H9 (cell line): ENCODE results near the gene PBX1. TPM values are rescaled to one million over a fixed set of nuclear protein-coding genes. Genes with fewer than 3 reads are reported as not detected.

ENCODE experiments used
- DNase-seq: peaks from one replicate; pipeline ENCODE4 v3.0.0-alpha.2; 2017
- H2AFZ ChIP-seq: one replicate; pipeline ENCODE4 v1.6.1; 2013; ENCODE audit warnings: mild to moderate bottlenecking, low read length, control low read depth, moderate library complexity
- H2AK5ac ChIP-seq: 2 replicates; pipeline ENCODE4 v1.6.1; 2013; ENCODE audit warnings: low read length, control low read depth, mixed read lengths; ENCODE audit not compliant: insufficient read length
- H2BK120ac ChIP-seq: one replicate; pipeline ENCODE4 v1.6.1; 2013; ENCODE audit warnings: low read depth, mild to moderate bottlenecking, low read length, control low read depth, inconsistent platforms; ENCODE audit not compliant: poor library complexity, severe bottlenecking
- H2BK12ac ChIP-seq: 2 replicates; pipeline ENCODE4 v1.6.1; 2013; ENCODE audit warnings: low read length, control low read depth, mixed read lengths, low read depth; ENCODE audit not compliant: insufficient read length
- H2BK15ac ChIP-seq: 2 replicates; pipeline ENCODE4 v1.6.1; 2013; ENCODE audit warnings: low read depth, low read length, control low read depth
- H2BK20ac ChIP-seq: one replicate; pipeline ENCODE4 v1.6.1; 2013; ENCODE audit warnings: low read depth, mild to moderate bottlenecking, low read length, control low read depth, inconsistent platforms; ENCODE audit not compliant: poor library complexity, severe bottlenecking
- H2BK5ac ChIP-seq: 2 replicates; pipeline ENCODE4 v1.6.1; 2013; ENCODE audit warnings: low read length, control low read depth, mixed read lengths; ENCODE audit not compliant: insufficient read length
- H3K14ac ChIP-seq: 2 replicates; pipeline ENCODE4 v1.6.1; 2013; ENCODE audit warnings: low read length, control low read depth; ENCODE audit not compliant: insufficient read depth
- H3K18ac ChIP-seq: 2 replicates; pipeline ENCODE4 v1.6.1; 2013; ENCODE audit warnings: low read depth, mild to moderate bottlenecking, mixed read lengths, low read length, control low read depth; ENCODE audit not compliant: insufficient read length
- H3K23ac ChIP-seq: 2 replicates; pipeline ENCODE4 v1.6.1; 2013; ENCODE audit warnings: low read length, control low read depth, mixed read lengths, low read depth; ENCODE audit not compliant: insufficient read length
- H3K23me2 ChIP-seq: 2 replicates; pipeline ENCODE4 v1.6.1; 2013; ENCODE audit warnings: low read depth, mild to moderate bottlenecking, mixed read lengths, low read length, control low read depth; ENCODE audit not compliant: insufficient read length, poor library complexity, severe bottlenecking
- H3K27ac ChIP-seq: 2 replicates; pipeline ENCODE4 v1.5.1; 2013; ENCODE audit warnings: low read length, control low read depth, mixed read lengths, low read depth; ENCODE audit not compliant: insufficient read length
- H3K27me3 ChIP-seq: 2 replicates; pipeline ENCODE4 v1.6.1; 2013; ENCODE audit warnings: low read length, control low read depth, inconsistent platforms; ENCODE audit not compliant: insufficient read depth
- H3K4ac ChIP-seq: 2 replicates; pipeline ENCODE4 v1.6.1; 2013; ENCODE audit warnings: low read depth, mild to moderate bottlenecking, control low read depth, inconsistent platforms, low read length, moderate library complexity
- H3K4me1 ChIP-seq: 2 replicates; pipeline ENCODE4 v1.6.1; 2013; ENCODE audit warnings: low read length, control low read depth, inconsistent platforms; ENCODE audit not compliant: insufficient read depth
- H3K4me2 ChIP-seq: 2 replicates; pipeline ENCODE4 v1.6.1; 2013; ENCODE audit warnings: low read length, control low read depth, mixed read lengths; ENCODE audit not compliant: insufficient read length, insufficient read depth
- H3K56ac ChIP-seq: 2 replicates; pipeline ENCODE4 v1.6.1; 2013; ENCODE audit warnings: low read depth, mild to moderate bottlenecking, mixed read lengths, low read length, control low read depth; ENCODE audit not compliant: insufficient read length
- H3K79me1 ChIP-seq: 2 replicates; pipeline ENCODE4 v1.6.1; 2013; ENCODE audit warnings: low read depth, mild to moderate bottlenecking, moderate library complexity, low read length, control low read depth, inconsistent platforms; ENCODE audit not compliant: insufficient read depth, poor library complexity, severe bottlenecking
- H3K79me2 ChIP-seq: 2 replicates; pipeline ENCODE4 v1.6.1; 2013; ENCODE audit warnings: low read length, control low read depth, inconsistent platforms; ENCODE audit not compliant: insufficient read depth
- H3K9ac ChIP-seq: 2 replicates; pipeline ENCODE4 v1.6.1; 2013; ENCODE audit warnings: low read length, control low read depth, mixed read lengths; ENCODE audit not compliant: insufficient read length; ENCODE audit errors: extremely low read depth
- H3K9me3 ChIP-seq: one replicate; pipeline ENCODE4 v1.6.1; 2013; ENCODE audit warnings: low read depth, low read length, inconsistent platforms; ENCODE audit not compliant: control insufficient read depth
- H3T11ph ChIP-seq: one replicate; pipeline ENCODE4 v1.6.1; 2013; ENCODE audit warnings: mild to moderate bottlenecking, low read length, control low read depth, inconsistent platforms
- H4K20me1 ChIP-seq: one replicate; pipeline ENCODE4 v1.6.1; 2013; ENCODE audit not compliant: control insufficient read depth, insufficient read length, insufficient read depth
- H4K5ac ChIP-seq: 2 replicates; pipeline ENCODE4 v1.6.1; 2013; ENCODE audit warnings: low read depth, mild to moderate bottlenecking, mixed read lengths, low read length, control low read depth; ENCODE audit not compliant: insufficient read length
- H4K8ac ChIP-seq: replicated peaks from 2 replicates; pipeline ENCODE4 v1.6.1; 2013; ENCODE audit warnings: low read length, control low read depth, mixed read lengths, low read depth; ENCODE audit not compliant: insufficient read length
- H4K91ac ChIP-seq: 2 replicates; pipeline ENCODE4 v1.6.1; 2013; ENCODE audit warnings: low read depth, mild to moderate bottlenecking, moderate library complexity, mixed read lengths, low read length, control low read depth; ENCODE audit not compliant: insufficient read length
- H3K27ac Mint-ChIP-seq, 3 experiments: 2 replicates in 2 of 3; 3 replicates in 1 of 3; pipeline ENCODE4 v1.8.0; 2020 to 2021; ENCODE audit warnings: mixed read lengths in 3 of 3, mild to moderate bottlenecking in 1 of 3, moderate library complexity in 1 of 3
- H3K27me3 Mint-ChIP-seq: 2 replicates; pipeline ENCODE4 v1.8.0; 2021; ENCODE audit warnings: low read depth, mild to moderate bottlenecking, moderate library complexity, mixed read lengths
- H3K36me3 Mint-ChIP-seq, 3 experiments: 2 replicates in 2 of 3; 3 replicates in 1 of 3; pipeline ENCODE4 v1.8.0; 2020 to 2021; ENCODE audit warnings: low read depth in 3 of 3, mixed read lengths in 3 of 3; ENCODE audit not compliant: insufficient read depth in 1 of 3
- H3K4me1 Mint-ChIP-seq, 2 experiments: 2 replicates each; pipeline ENCODE4 v1.8.0; 2020; ENCODE audit warnings: mixed read lengths in 2 of 2
- H3K4me3 Mint-ChIP-seq, 2 experiments: 2 replicates in 1 of 2; 3 replicates in 1 of 2; pipeline ENCODE4 v1.8.0; 2020 to 2021; ENCODE audit warnings: mild to moderate bottlenecking in 2 of 2, mixed read lengths in 2 of 2, moderate library complexity in 1 of 2
- H3K9me3 Mint-ChIP-seq, 2 experiments: 2 replicates in 1 of 2; 3 replicates in 1 of 2; pipeline ENCODE4 v1.8.0; 2020; ENCODE audit warnings: mild to moderate bottlenecking in 2 of 2, mixed read lengths in 2 of 2, moderate library complexity in 1 of 2
- WGBS: extraction: QIAGEN DNeasy Blood & Tissue Kit; methylation state at CpG from one replicate; pipeline ENCODE4 v1.1.7; 2013; ENCODE audit warnings: missing lambda C conversion rate, low lambda C conversion rate, mixed read lengths; ENCODE audit not compliant: insufficient read length; ENCODE audit errors: extremely low coverage; 5-methylcytosine and 5-hydroxymethylcytosine counted together
- total RNA-seq: library from RNA; stranded (reverse); gene quantifications from 2 replicates; pipeline ENCODE4 v1.2.1, GENCODE V29; 2021
- TF ChIP-seq, protein P1 (sequence below): fragments of 200-600 bp; sonication (generic); conservative IDR thresholded peaks from 3 replicates; pipeline ENCODE4 v1.8.0; 2021; ENCODE audit warnings: antibody characterized with exemption, mild to moderate bottlenecking

Gene PBX1
- total RNA-seq, 1 experiment from 2014 or later: 142 TPM

- no peaks in the 10 kb centered on the region for H3K27me3 Mint-ChIP-seq
- Histone ChIP-seq H3K56ac (no peak overlapping the region), H3K9me3 (no peaks in the 10 kb centered on the region), H3K27ac (no peak overlapping the region), H2BK20ac (no peak overlapping the region), H3K14ac (no peak overlapping the region), H3K23me2 (no peaks in the 10 kb centered on the region), H2AK5ac (no peak overlapping the region), H3K4me1 (peaks cover 9% of the 10 kb centered on the region; the same call in 1 of the 2 replicates), H2BK120ac (no peak overlapping the region), H2BK15ac (no peak overlapping the region), H2BK5ac (no peak overlapping the region), H4K91ac (no peak overlapping the region), H3K9ac (no peak overlapping the region), H2AFZ (no peak overlapping the region), H2BK12ac (no peak overlapping the region), H3K4me2 (no peak overlapping the region), H3K4ac (no peak overlapping the region), H4K20me1 (no peaks in the 10 kb centered on the region), H3T11ph (no peak overlapping the region), H3K27me3 (no peaks in the 10 kb centered on the region), H4K8ac (no peak overlapping the region), H3K23ac (no peak overlapping the region), H4K5ac (no peak overlapping the region), H3K79me1 (peaks cover 7% of the 10 kb centered on the region), H3K79me2 (peaks cover 20% of the 10 kb centered on the region; the same call in 1 of the 2 replicates), H3K18ac (no peak overlapping the region)
- H3K36me3 Mint-ChIP-seq: peaks cover 10 to 36% (median 27%) of the 10 kb centered on the region in 3 experiments; a peak in 6 of 7 replicates
- H3K4me1 Mint-ChIP-seq: peaks cover 50 to 58% of the 10 kb centered on the region in 2 experiments
- no peak for DNase-seq
- no CpG with 5 or more reads among the region's 7 CpGs for WGBS
- no peaks in the 10 kb centered on the region for H3K9me3 Mint-ChIP-seq
- H3K4me3 Mint-ChIP-seq: no peak overlapping the region
- no peak overlapping the region for H3K27ac Mint-ChIP-seq
- TF ChIP-seq, protein P1, sequence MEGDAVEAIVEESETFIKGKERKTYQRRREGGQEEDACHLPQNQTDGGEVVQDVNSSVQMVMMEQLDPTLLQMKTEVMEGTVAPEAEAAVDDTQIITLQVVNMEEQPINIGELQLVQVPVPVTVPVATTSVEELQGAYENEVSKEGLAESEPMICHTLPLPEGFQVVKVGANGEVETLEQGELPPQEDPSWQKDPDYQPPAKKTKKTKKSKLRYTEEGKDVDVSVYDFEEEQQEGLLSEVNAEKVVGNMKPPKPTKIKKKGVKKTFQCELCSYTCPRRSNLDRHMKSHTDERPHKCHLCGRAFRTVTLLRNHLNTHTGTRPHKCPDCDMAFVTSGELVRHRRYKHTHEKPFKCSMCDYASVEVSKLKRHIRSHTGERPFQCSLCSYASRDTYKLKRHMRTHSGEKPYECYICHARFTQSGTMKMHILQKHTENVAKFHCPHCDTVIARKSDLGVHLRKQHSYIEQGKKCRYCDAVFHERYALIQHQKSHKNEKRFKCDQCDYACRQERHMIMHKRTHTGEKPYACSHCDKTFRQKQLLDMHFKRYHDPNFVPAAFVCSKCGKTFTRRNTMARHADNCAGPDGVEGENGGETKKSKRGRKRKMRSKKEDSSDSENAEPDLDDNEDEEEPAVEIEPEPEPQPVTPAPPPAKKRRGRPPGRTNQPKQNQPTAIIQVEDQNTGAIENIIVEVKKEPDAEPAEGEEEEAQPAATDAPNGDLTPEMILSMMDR: no peak
Observed at GRCh38 chr1:164643018-164643417, 84.0 kb downstream of the PBX1 start.
